Body of pancreas (tissue), 4 donors: ENCODE data around the gene IRF3.

Experiments used
- POLR2A ChIP-seq, 3 donors: fragments of 450-650 bp; IDR thresholded peaks; one replicate each; pipeline ENCODE4 v1.6.1; 2016; ENCODE audit warnings: antibody characterized with exemption in 3 of 3, mild to moderate bottlenecking in 2 of 3
- TF ChIP-seq, protein P1 (sequence below), 7 experiments: fragments of 450-650 bp in 4 of 7; fragments of 200-600 bp in 3 of 7; sonication (generic) in 3 of 7; IDR thresholded peaks; one replicate each; pipeline ENCODE4 v1.5.1; 2016 to 2019; ENCODE audit warnings: antibody characterized with exemption in 7 of 7

DNA sequence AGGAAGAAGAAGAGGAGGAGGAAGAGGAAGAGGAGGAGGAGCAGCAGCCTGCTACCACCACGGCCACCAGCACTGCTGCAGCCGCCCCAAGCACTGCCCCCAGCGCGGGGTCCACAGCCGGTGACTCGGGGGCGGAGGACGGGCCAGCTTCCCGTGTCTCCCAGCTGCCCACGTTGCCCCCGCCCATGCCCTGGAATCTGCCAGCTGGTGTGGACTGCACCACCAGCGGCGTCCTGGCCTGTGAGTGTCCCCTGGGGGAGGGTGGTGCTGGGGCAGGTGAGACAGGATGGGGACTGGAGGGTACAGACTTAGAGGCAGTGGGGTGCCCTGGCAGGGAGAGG lies 12.2 kb downstream of the IRF3 start:
- TF ChIP-seq, protein P1, sequence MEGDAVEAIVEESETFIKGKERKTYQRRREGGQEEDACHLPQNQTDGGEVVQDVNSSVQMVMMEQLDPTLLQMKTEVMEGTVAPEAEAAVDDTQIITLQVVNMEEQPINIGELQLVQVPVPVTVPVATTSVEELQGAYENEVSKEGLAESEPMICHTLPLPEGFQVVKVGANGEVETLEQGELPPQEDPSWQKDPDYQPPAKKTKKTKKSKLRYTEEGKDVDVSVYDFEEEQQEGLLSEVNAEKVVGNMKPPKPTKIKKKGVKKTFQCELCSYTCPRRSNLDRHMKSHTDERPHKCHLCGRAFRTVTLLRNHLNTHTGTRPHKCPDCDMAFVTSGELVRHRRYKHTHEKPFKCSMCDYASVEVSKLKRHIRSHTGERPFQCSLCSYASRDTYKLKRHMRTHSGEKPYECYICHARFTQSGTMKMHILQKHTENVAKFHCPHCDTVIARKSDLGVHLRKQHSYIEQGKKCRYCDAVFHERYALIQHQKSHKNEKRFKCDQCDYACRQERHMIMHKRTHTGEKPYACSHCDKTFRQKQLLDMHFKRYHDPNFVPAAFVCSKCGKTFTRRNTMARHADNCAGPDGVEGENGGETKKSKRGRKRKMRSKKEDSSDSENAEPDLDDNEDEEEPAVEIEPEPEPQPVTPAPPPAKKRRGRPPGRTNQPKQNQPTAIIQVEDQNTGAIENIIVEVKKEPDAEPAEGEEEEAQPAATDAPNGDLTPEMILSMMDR (IDR thresholded peaks at IDR 0.05) = no peak
- TF ChIP-seq POLR2A (IDR thresholded peaks at IDR 0.05) = no peak
